ENCODE data around the gene OGFRL1. TPM values are rescaled to one million over a fixed set of nuclear protein-coding genes. Genes with fewer than 3 reads are reported as not detected.
A peak's percentile ranks its signal among the peaks of the same experiment; 100 is the strongest.

Gene OGFRL1
- total and polyA plus RNA-seq, 2 of the 4 experiments (the other 2 are of a cell fraction), result 5.4 to 5.7 TPM

- TF ChIP-seq, protein P1, sequence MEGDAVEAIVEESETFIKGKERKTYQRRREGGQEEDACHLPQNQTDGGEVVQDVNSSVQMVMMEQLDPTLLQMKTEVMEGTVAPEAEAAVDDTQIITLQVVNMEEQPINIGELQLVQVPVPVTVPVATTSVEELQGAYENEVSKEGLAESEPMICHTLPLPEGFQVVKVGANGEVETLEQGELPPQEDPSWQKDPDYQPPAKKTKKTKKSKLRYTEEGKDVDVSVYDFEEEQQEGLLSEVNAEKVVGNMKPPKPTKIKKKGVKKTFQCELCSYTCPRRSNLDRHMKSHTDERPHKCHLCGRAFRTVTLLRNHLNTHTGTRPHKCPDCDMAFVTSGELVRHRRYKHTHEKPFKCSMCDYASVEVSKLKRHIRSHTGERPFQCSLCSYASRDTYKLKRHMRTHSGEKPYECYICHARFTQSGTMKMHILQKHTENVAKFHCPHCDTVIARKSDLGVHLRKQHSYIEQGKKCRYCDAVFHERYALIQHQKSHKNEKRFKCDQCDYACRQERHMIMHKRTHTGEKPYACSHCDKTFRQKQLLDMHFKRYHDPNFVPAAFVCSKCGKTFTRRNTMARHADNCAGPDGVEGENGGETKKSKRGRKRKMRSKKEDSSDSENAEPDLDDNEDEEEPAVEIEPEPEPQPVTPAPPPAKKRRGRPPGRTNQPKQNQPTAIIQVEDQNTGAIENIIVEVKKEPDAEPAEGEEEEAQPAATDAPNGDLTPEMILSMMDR (conservative IDR thresholded peaks at IDR 0.05; ENCODE audit: low read depth, low read length), result no peak
Observed at GRCh38 chr6:71289802-71290175, 1.2 kb downstream of the OGFRL1 start (continued).

DNA sequence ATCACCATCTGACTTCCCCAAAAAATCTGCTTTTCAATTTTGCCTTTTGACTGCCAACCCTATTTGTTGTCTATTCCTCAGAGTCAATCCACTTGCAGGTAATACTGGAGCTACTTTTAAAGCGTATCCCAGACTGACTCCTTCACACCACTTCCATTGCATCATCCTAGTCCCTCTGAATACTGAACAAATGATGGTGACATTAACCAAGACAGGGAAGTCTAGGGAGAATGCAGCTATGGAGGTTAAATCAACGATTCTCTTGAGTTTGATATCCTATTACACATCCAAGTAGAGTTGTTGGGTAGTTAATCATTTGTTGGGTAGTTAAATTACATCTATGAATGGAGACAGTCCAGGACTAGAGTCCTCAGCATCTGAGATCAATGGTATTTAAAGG lies 2.0 kb downstream of the OGFRL1 start:
- Histone ChIP-seq H3K36me3 (ENCODE audit: control insufficient read depth, insufficient read depth, low read length) (peaks cover 2% of the 10 kb centered on the region; the same call in 1 of the 2 replicates), H2BK15ac (ENCODE audit: low read depth, low read length) (no peak overlapping the region), H3K79me1 (ENCODE audit: low read depth in 1 of 2, low read length in 2 of 2) (peaks cover 28 to 48% of the 10 kb centered on the region in 2 experiments), H2AK5ac (ENCODE audit: low read depth, low read length) (no peak overlapping the region), H2AK9ac (replicated peaks; ENCODE audit: low read depth, low read length, poor library complexity) (no peak overlapping the region), H3K4me2 (ENCODE audit: low read depth, low read length) (peak overlapping the region; percentile 35; the same call in 1 of the 2 replicates), H4K5ac (ENCODE audit: low read depth, low read length) (no peak overlapping the region), H3K27ac (ENCODE audit: insufficient read depth, low read length) (no peak overlapping the region), H3K9ac (ENCODE audit: low read depth, low read length) (no peak overlapping the region), H2BK5ac (ENCODE audit: low read depth, low read length, poor library complexity, severe bottlenecking) (no peak overlapping the region), H2AFZ (replicated peaks; ENCODE audit: low read length, poor library complexity) (no peak overlapping the region), H3K4me1 (ENCODE audit: control insufficient read depth, insufficient read depth, low read length) (peaks cover 10% of the 10 kb centered on the region), H3K14ac (replicated peaks; ENCODE audit: low read depth, low read length) (no peak overlapping the region; the same call in 1 of the 2 replicates), H4K91ac (ENCODE audit: insufficient read depth, low read depth, low read length) (no peak overlapping the region), H3K4me3 (ENCODE audit: insufficient read depth, low read depth, low read length) (no peak overlapping the region), H3K9me3 (ENCODE audit: control insufficient read depth, insufficient read depth, low read length) (no peaks in the 10 kb centered on the region), H4K20me1 (ENCODE audit: insufficient read depth, low read length) (peaks cover 18% of the 10 kb centered on the region; the same call in 1 of the 2 replicates), H3K9me1 (ENCODE audit: insufficient read depth, low read length) (0 out of 2 replicates have a peak, but pooled peaks cover 2% of the 10 kb centered on the region), H3K4ac (ENCODE audit: low read depth, low read length) (no peak overlapping the region), H2BK120ac (ENCODE audit: low read depth, low read length) (no peak overlapping the region), H3K18ac (ENCODE audit: low read depth, low read length) (no peak overlapping the region), H2BK20ac (ENCODE audit: low read depth, low read length) (no peak overlapping the region), H3K27me3 (ENCODE audit: control insufficient read depth, insufficient read depth, low read length) (no peaks in the 10 kb centered on the region), H3K23ac (ENCODE audit: low read depth, low read length) (no peak overlapping the region), H3K56ac (ENCODE audit: extremely low read depth, insufficient read depth, low read length) (no peak overlapping the region), H4K8ac (ENCODE audit: low read depth in 2 of 2, low read length in 2 of 2) (no peak overlapping the region)
- no TSS peak for BruUV-seq (replicated peaks)
- ATAC-seq (ENCODE audit: low read depth) (no peak), DNase-seq (no peak)
- ChIA-PET POLR2A (ENCODE audit: unreplicated experiment) (no interaction called here), CTCF (interaction anchor here (1.1 kb wide), 1 partner anchor 100 kb away, joined by 3 read pairs; no protein-coding TSS in a partner anchor)
- intact Hi-C loops (cut with micrococcal nuclease), result loop anchor here (5.0 kb wide), 1 partner anchor 57 kb away; no protein-coding TSS in a partner anchor
- TF ChIP-seq POLR2A (IDR thresholded peaks at IDR 0.05; ENCODE audit: low read depth, low read length), result no peak
- no peak for TF ChIP-seq RCOR1 (IDR thresholded peaks at IDR 0.05; ENCODE audit: insufficient replicate concordance, low read length)
- TF ChIP-seq CEBPB (IDR thresholded peaks at IDR 0.05; ENCODE audit: low read depth, low read length), result peak; percentile 57; the same call in 1 of the 2 replicates
- in situ Hi-C loops (cut with MboI; ENCODE audit: low sequenced_read_pairs), result loop anchor here (5.0 kb wide), 1 partner anchor 52 kb away; no protein-coding TSS in a partner anchor
- no CpG with 5 or more reads among the region's 2 CpGs for WGBS, 2 experiments (ENCODE audit: extremely low coverage in 2 of 2, insufficient read length in 1 of 2)
- dilution Hi-C loops (cut with HindIII; ENCODE audit: low sequenced_read_pairs, unreplicated experiment), result no loop called here
